GM18867 (cell line): ENCODE measurements around the gene KCTD21.
"Not testable (repeated sequence)": the region's sequence is repeated elsewhere in the genome, so short reads cannot be mapped to it uniquely, and the experiment has no call there.

Experiments used
- ATAC-seq: cut with Tn5 transposase; IDR thresholded peaks from one replicate; pipeline ENCODE4 v1.9.1; 2021; ENCODE audit warnings: mild to moderate bottlenecking, moderate library complexity; ENCODE audit not compliant: unreplicated experiment

KCTD21 gene

GRCh38 chr11:78188286-78189173, at the start of gene KCTD21, which contains the start of gene USP35:
TSS of gene KCTD21 (minus strand) at chr11:78188626. CDS start at chr11:78174554, 14,072 bp downstream.
TSS of gene USP35 (plus strand) at chr11:78188919. CDS start at chr11:78196246, 7,327 bp downstream.
- peak; percentile 96 for ATAC-seq

GRCh38 chr11:78237293-78238046, 49.0 kb upstream of the KCTD21 start:
- no peak for ATAC-seq

- ATAC-seq, result no peak
Measured at GRCh38 chr11:78234006-78234405, 45.6 kb upstream of the KCTD21 start.

- ATAC-seq, result not testable (repeated sequence)
Measured at GRCh38 chr11:78233046-78233445, 44.6 kb upstream of the KCTD21 start.

- ATAC-seq, result no peak
Measured at GRCh38 chr11:78231962-78232501, 43.6 kb upstream of the KCTD21 start.

GRCh38 chr11:78230161-78230877, 41.9 kb upstream of the KCTD21 start:
- ATAC-seq, result no peak

GRCh38 chr11:78229106-78229505, 40.7 kb upstream of the KCTD21 start:
- ATAC-seq, result no peak

- no peak for ATAC-seq
Measured at GRCh38 chr11:78228467-78228866, 40.0 kb upstream of the KCTD21 start.

GRCh38 chr11:78227921-78228320, 39.5 kb upstream of the KCTD21 start:
- ATAC-seq, result peak; percentile 45

GRCh38 chr11:78226684-78227680, 38.6 kb upstream of the KCTD21 start:
- ATAC-seq, result peak; percentile 32

GRCh38 chr11:78224906-78225420, 36.5 kb upstream of the KCTD21 start:
- ATAC-seq, result no peak

- no peak for ATAC-seq
Measured at GRCh38 chr11:78224506-78224905, 36.1 kb upstream of the KCTD21 start.

- peak; percentile 78 for ATAC-seq
Measured at GRCh38 chr11:78223320-78223954, 35.0 kb upstream of the KCTD21 start.

GRCh38 chr11:78222726-78223125, 34.3 kb upstream of the KCTD21 start:
- not testable (repeated sequence) for ATAC-seq

- no peak for ATAC-seq
Measured at GRCh38 chr11:78221396-78222315, 33.2 kb upstream of the KCTD21 start.

GRCh38 chr11:78220218-78221157, 32.1 kb upstream of the KCTD21 start:
- ATAC-seq, result no peak
